Stomach (tissue), 9 donors: ENCODE measurements around the gene PRKRIP1. TPM values are rescaled to one million over a fixed set of nuclear protein-coding genes. Genes with fewer than 3 reads are reported as not detected.

Experiments used
- DNase-seq, 2 donors: peaks; one replicate each; pipeline versions ENCODE4 v3.0.0 to v3.0.0-alpha.2; 2013 to 2019
- H3K27ac ChIP-seq, 5 donors: fragments of 200-600 bp in 4 of 5; sonication (generic) in 4 of 5; one replicate each; pipeline ENCODE4 v1.5.1; 2013 to 2019; ENCODE audit warnings: mild to moderate bottlenecking in 1 of 5, moderate library complexity in 1 of 5
- H3K27me3 ChIP-seq, 3 donors: fragments of 200-600 bp; sonication (generic); one replicate each; pipeline ENCODE4 v1.5.1; 2017 to 2019; ENCODE audit warnings: mixed run types in 1 of 3
- H3K36me3 ChIP-seq, 4 donors: fragments of 200-600 bp; sonication (generic); 1 replicate in 3 of 4; 2 replicates in 1 of 4; pipeline ENCODE4 v1.5.1; 2016 to 2019
- H3K4me1 ChIP-seq, 4 donors: fragments of 200-600 bp; sonication (generic); one replicate each; pipeline ENCODE4 v1.5.1; 2016 to 2019
- H3K4me3 ChIP-seq, 4 donors: fragments of 200-600 bp; sonication (generic) in 3 of 4; one replicate each; pipeline ENCODE4 v1.5.1; 2016 to 2019; ENCODE audit warnings: mild to moderate bottlenecking in 1 of 4
- H3K9me3 ChIP-seq, 4 donors: fragments of 200-600 bp; sonication (generic); one replicate each; pipeline ENCODE4 v1.5.1; 2016 to 2019
- CTCF ChIP-seq, 7 experiments: fragments of 450-650 bp in 4 of 7; fragments of 200-600 bp in 3 of 7; sonication (generic) in 3 of 7; IDR thresholded peaks; one replicate each; pipeline ENCODE4 v1.5.1; 2016 to 2019; ENCODE audit warnings: antibody characterized with exemption in 7 of 7, control low read depth in 2 of 7, mild to moderate bottlenecking in 1 of 7
- EP300 ChIP-seq: sonication (generic); formaldehyde crosslinking; IDR thresholded peaks from one replicate; pipeline ENCODE4 v1.6.1; 2017; ENCODE audit warnings: antibody characterized with exemption
- POLR2A ChIP-seq, 4 donors: fragments of 450-650 bp; IDR thresholded peaks; one replicate each; pipeline ENCODE4 v1.6.1; 2016; ENCODE audit warnings: antibody characterized with exemption in 4 of 4, control low read depth in 2 of 4, mild to moderate bottlenecking in 1 of 4, moderate library complexity in 1 of 4
- POLR2AphosphoS5 ChIP-seq, 3 donors: sonication (generic); formaldehyde crosslinking; IDR thresholded peaks; one replicate each; pipeline ENCODE4 v1.6.1; 2016; ENCODE audit warnings: antibody characterized with exemption in 3 of 3
- WGBS, 5 donors: extraction: QIAGEN DNeasy Blood & Tissue Kit in 3 of 5; methylation state at CpG; one replicate each; pipeline versions ENCODE4 v1.1.5 to v1.1.7; 2013 to 2018; 5-methylcytosine and 5-hydroxymethylcytosine counted together
- intact Hi-C: fragments of 100-400 bp; cut with DNase I; formaldehyde crosslinking; loops from one replicate; pipeline ENCODE4 v1.15.1; 2023; ENCODE audit warnings: low total_unique reads
- polyA plus RNA-seq, 3 donors: library from polyadenylated mRNA; stranded (reverse); fragments of 200-250 nt; gene quantifications; one replicate each; pipeline ENCODE4 v1.2.3, GENCODE V29; 2013
- total RNA-seq, 5 donors: library from RNA; depleted of rRNA; stranded (reverse); fragments of >200 nt; gene quantifications; one replicate each; pipeline versions ENCODE4 v1.1.0 to v1.2.3, GENCODE V29; 2014 to 2016
- donor health status: healthy with polysubstance abuse.
- donor health status: Bipolar disorder and iron deficiency.
- donor health status: healthy.

Gene PRKRIP1
- total and polyA plus RNA-seq, 8 donors, result 23.5 to 92.7 (median 30.0) TPM

- H3K27ac ChIP-seq, result peak within 1 kb of the TSS; percentile 73 to 88 (median 84)
- peak; percentile 82 to 93 for DNase-seq
- no peaks in the 10 kb centered on the region for H3K9me3 ChIP-seq
- no peaks in the 10 kb centered on the region for H3K27me3 ChIP-seq
- intact Hi-C loops, result no loop called here
- no peak for TF ChIP-seq EP300
- no peak for TF ChIP-seq CTCF (IDR thresholded peaks at IDR 0.05)
- TF ChIP-seq POLR2AphosphoS5 (IDR thresholded peaks at IDR 0.05), result no peak
- TF ChIP-seq POLR2A (IDR thresholded peaks at IDR 0.05), result no peak
- peaks cover 0 to 13% (median 9%) of the 10 kb centered on the region in 4 donors for H3K36me3 ChIP-seq
- peak within 1 kb of the TSS; percentile 80 to 99 (median 84) for H3K4me3 ChIP-seq
- H3K4me1 ChIP-seq, result peaks cover 11 to 47% (median 32%) of the 10 kb centered on the region in 4 donors
- WGBS, 5 donors, result 0 to 2% (median 1%) methylated on average over 12 to 90 of the region's 90 CpGs
Measured at GRCh38 chr7:102433219-102434038, 37.3 kb downstream of the PRKRIP1 start, which contains the start of gene ORAI2. TSS of gene ORAI2 (plus strand) at chr7:102433575. CDS start at chr7:102438957, 5,382 bp downstream.

DNA sequence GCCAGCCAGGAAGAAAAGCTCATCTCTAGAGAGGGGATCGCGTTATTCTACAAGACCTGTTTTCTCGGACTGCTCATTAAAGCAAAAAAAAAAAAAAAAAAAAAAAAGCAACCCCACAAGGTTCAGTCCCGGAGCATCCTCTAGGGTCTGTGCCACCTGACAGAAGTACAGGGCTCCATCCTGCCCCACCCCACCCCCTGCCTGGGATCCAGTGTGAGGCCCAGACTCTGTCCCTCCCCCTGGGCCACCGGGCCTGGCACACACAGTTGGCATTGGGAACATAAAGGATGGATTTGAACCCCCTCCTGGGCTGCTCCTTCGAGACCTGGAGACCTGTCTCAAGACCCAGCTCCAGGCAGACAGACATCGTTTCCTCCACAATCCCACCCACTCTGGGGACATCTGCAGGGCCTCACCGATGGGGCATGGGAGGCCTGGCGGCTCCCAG, 37.9 kb downstream of the PRKRIP1 start:
- whole genome bisulfite sequencing, 5 donors, result 29 to 36% (median 33%) methylated on average over 9 of the region's 9 CpGs
- H3K27ac ChIP-seq, result peak overlapping the region in 4 of 5 donors; percentile 55 to 88 (median 84)
- peak in 1 of 2 donors; percentile 35 for DNase-seq

DNA sequence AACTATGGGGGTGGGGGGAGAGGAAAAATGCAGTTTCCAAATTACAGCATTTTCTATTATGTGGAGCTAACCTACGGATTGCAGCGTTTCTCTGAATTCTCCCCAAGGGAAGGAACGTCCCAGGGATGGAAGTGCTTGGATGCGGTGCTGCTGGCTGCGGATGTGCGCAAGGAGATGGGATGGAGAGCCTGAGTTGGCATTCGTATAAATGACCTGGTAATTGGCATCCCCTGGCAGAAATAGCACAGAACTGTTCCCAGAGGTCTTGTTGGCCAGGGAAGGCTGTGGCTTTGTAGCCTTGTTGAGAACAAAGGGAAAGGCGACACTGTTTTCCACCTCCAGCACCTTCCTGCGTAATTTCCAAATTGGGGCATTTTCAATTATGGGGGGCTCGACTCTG, 40.0 kb downstream of the PRKRIP1 start:
- no peak for DNase-seq
- Histone ChIP-seq H3K36me3 (peaks cover 0 to 29% (median 24%) of the 10 kb centered on the region in 4 donors), H3K4me1 (peaks cover 11 to 45% (median 32%) of the 10 kb centered on the region in 4 donors), H3K27ac (no peak overlapping the region), H3K4me3 (no peak overlapping the region), H3K9me3 (no peaks in the 10 kb centered on the region), H3K27me3 (no peaks in the 10 kb centered on the region)
- intact Hi-C loops, result no loop called here
- 91 to 95% (median 94%) methylated on average over 10 of the region's 10 CpGs for WGBS, 5 donors
- TF ChIP-seq EP300, result no peak
- no peak for TF ChIP-seq POLR2A (IDR thresholded peaks at IDR 0.05)
- TF ChIP-seq POLR2AphosphoS5 (IDR thresholded peaks at IDR 0.05), result no peak
- no peak for TF ChIP-seq CTCF (IDR thresholded peaks at IDR 0.05)

More for the DNA sequence above, 37.9 kb downstream of the PRKRIP1 start:
- Histone ChIP-seq H3K9me3 (no peaks in the 10 kb centered on the region), H3K4me3 (peak overlapping the region; percentile 80 to 99 (median 84)), H3K4me1 (peaks cover 11 to 47% (median 32%) of the 10 kb centered on the region in 4 donors), H3K27me3 (no peaks in the 10 kb centered on the region), H3K36me3 (peaks cover 0 to 18% (median 14%) of the 10 kb centered on the region in 4 donors)
- TF ChIP-seq CTCF (IDR thresholded peaks at IDR 0.05) (no peak), EP300 (no peak), POLR2AphosphoS5 (IDR thresholded peaks at IDR 0.05) (no peak), POLR2A (IDR thresholded peaks at IDR 0.05) (no peak)
- intact Hi-C loops, result no loop called here

DNA sequence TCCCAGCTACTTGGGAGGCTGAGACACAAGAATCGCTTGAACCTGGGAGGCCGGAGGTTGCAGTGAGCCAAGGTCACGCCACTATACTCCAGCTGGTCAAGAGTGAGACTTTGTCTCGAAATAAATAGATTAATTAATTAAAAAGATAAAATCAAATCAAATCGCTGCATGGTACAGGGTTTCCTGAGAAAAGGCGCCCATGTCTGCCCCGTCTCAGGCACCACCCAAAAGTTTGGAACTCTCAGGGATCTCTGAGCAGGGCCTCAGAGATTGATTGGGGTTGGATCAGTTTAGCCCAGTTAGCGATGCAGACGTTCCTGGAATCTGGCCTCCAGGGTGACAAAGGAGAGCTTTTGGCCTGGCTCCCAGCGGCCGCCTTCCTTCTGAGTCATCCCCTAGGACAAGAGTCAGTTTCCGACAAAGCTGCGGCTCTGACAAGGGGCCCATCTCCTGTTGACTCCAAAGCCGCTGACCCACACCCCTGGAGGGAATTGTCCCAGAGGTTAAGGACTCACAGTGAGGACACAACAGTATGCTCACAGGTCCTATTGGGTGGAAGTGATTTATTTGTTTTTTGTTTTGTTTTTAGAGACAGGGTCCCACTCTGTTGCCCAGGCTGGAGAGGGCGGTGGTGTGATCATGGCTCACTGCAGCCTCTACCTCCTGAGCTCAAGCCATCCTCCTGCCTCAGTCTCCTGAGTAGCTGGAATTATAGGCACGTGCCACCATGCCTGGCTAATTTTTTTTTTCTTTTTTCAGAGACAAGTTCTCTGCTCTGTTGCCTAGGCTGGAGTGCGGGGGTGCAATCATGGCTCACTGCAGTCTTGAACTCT, 44.0 kb downstream of the PRKRIP1 start:
- peak overlapping the region in 1 of 5 donors; percentile 47 for H3K27ac ChIP-seq
- H3K36me3 ChIP-seq, result peaks cover 0 to 45% (median 40%) of the 10 kb centered on the region in 4 donors
- H3K4me3 ChIP-seq, result no peak overlapping the region
- peaks cover 0 to 10% (median 0%) of the 10 kb centered on the region in 4 donors for H3K4me1 ChIP-seq
- no peaks in the 10 kb centered on the region for H3K27me3 ChIP-seq
- H3K9me3 ChIP-seq, result no peaks in the 10 kb centered on the region
- no peak for TF ChIP-seq EP300
- no peak for TF ChIP-seq CTCF (IDR thresholded peaks at IDR 0.05)
- no peak for TF ChIP-seq POLR2A (IDR thresholded peaks at IDR 0.05)
- TF ChIP-seq POLR2AphosphoS5 (IDR thresholded peaks at IDR 0.05), result no peak
- intact Hi-C loops, result no loop called here
- 68 to 90% (median 82%) methylated on average over 17 of the region's 17 CpGs for WGBS, 5 donors
- no peak for DNase-seq
